ENCODE results near the gene BLACAT1.

The BLACAT1 gene

DNA sequence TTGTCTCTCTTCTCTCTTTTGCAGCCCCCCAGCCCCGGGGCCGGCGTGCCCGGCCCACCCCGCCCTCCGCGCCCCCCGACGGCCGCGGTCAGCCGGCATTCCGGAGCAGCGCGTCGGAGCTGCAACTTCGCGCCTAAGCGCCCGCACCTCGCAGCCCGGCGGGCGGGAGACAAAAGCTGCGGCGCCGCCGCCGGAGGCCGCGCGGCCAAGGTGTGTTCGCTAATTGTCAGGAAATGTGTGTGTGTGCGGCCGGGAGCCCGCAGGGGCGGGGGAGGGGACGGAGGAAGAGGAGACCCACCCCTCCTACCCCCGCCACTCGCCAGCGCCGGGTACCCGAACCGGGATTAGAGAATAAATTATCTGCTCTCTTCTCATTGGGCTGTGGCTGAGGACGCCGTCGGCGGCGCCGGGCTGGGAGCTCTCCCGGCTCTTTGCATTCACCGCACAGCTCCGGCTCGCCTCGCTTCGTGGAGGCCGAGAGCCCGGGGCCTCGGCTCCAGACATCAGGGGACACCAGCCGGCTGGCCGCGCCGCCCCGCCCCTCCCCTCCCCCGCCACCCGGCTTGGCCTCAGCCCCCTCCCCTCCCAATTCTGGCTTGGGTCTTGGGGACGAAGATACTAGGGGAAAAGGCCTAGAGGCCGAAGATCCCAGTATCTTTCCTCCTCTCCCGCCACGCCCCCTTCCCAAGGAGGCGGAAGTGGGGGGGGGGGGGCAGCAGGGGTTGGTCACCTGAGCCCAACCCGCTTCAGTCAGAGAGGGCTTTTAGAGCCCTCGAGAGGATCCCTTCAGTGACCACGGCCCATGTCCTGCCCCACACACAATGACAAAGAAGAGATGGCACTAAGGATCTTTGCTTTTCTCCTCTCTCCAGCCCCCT lies 1.3 kb upstream of the BLACAT1 start:
- peak; percentile 75 for DNase-seq (ENCODE audit: low spot score)

DNA sequence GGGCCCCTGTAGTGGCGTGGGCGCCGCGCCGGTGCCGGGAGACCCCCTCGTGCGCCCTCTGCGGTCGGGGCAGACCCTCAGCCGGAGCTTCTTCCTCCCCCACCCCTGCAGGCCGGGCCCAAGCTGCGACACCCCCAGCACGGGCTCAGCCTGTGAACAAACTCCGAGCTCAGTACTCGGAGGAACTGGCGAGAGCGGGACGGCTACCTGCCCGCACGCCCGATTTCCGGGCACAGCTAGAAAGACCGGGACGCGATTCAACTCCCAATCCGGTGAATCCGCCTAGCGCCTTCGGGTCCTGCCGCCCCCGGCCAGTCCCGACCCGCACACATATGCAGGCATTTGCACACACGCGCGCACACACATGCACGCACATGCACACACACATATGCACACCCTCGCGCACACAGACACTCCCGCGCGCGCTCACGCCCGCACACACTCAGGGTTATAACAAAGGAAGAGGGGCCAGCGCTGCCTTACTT lies 580 bp upstream of the BLACAT1 start:
- DNase-seq (ENCODE audit: low spot score): no peak

- DNase-seq (ENCODE audit: low spot score): no peak
These were observed 926 bp downstream of the BLACAT1 start for GRCh38 chr1:205454903-205455335.

- no peak for DNase-seq (ENCODE audit: low spot score)
These were observed 2.4 kb downstream of the BLACAT1 start for GRCh38 chr1:205453466-205453865.

DNA sequence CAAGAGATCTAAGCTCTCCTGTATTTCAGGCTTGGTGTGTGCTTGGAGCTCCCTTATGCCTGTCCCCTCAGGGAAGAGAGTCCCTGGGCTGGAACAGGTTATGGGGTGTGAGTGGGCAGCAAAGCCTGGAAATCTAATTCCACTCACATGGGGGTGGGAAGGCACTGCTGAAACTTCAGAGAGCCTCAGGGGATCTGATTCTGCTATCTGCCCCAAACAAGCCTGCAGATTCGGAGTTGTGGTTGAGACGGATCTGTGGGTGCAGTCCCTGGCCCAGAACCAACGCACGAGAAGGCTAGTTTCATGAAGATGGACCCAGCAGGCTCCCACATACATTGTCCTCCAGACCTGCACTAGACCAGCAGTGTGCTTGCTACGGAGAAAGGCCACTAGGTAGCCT lies 2.9 kb downstream of the BLACAT1 start:
- no peak for DNase-seq (ENCODE audit: low spot score)

DNA sequence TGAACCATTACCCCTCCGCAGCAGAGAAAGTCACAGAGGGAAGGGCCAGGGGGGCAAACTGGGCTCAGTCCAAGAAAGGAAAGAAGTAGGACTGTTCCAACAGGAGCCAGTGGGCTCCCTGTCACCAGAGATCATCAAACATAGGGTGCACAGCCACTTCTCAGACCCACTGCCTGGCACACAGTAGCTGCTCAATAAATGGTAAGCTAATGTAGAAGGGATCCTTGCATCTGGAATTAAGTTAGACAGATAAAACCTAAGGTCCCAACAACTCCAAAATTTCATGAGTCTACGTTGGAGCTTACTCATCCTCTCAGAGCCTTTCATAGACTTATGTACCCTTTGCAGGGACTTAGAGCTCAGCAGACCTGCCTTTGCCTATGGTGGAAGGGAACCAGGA lies 3.5 kb downstream of the BLACAT1 start:
- no peak for DNase-seq (ENCODE audit: low spot score)

DNA sequence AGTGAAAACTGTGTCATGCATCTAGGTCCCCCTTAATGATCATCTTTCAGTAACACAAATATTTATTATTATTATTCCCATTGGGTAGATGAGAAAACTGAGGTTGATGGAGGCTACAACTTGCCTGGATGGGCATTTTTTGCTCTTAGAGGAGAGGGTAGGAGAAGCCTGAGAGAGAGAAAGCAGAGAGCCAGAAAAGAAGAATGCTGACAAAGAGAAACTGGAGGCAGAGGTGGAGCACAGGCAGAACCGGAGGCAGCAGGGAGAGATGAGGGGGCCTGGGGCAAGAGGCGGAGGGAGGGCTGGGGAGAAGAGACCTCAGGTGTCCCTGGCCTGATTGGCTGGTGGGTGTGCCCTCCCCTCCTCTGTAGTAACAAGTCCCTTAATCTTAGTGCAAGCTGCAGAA lies 4.1 kb downstream of the BLACAT1 start:
- DNase-seq (ENCODE audit: low spot score): no peak

DNA sequence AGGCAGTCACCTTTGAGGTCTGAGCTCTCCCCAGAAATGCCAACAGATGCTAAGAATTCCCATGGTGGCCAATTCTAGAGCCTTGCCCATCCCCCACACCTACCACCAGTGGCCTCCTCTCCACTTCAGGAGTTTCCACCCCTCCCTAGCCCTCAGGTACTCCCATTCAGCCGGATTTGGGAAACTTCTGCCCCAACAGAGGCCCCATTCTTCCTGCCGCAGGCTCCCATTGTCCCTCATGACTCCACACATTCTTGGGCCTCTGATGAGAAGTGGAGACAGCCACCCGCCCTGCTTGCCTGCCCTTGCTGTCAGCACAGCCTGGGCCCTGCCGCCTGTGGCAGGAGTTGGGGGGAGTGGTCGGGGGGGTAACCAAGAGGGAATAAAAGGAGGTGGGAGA lies 4.6 kb downstream of the BLACAT1 start:
- DNase-seq (ENCODE audit: low spot score): no peak

- no peak for DNase-seq (ENCODE audit: low spot score)
These were observed 5.4 kb downstream of the BLACAT1 start for GRCh38 chr1:205450448-205450847.

- peak; percentile 66 for DNase-seq (ENCODE audit: low spot score)
These were observed 5.9 kb downstream of the BLACAT1 start for GRCh38 chr1:205449750-205450443.

GRCh38 chr1:205449254-205449749 lies 6.5 kb downstream of the BLACAT1 start:
- no peak for DNase-seq (ENCODE audit: low spot score)

- DNase-seq (ENCODE audit: low spot score): peak; percentile 58
These were observed 7.1 kb downstream of the BLACAT1 start for GRCh38 chr1:205448540-205449253.

DNA sequence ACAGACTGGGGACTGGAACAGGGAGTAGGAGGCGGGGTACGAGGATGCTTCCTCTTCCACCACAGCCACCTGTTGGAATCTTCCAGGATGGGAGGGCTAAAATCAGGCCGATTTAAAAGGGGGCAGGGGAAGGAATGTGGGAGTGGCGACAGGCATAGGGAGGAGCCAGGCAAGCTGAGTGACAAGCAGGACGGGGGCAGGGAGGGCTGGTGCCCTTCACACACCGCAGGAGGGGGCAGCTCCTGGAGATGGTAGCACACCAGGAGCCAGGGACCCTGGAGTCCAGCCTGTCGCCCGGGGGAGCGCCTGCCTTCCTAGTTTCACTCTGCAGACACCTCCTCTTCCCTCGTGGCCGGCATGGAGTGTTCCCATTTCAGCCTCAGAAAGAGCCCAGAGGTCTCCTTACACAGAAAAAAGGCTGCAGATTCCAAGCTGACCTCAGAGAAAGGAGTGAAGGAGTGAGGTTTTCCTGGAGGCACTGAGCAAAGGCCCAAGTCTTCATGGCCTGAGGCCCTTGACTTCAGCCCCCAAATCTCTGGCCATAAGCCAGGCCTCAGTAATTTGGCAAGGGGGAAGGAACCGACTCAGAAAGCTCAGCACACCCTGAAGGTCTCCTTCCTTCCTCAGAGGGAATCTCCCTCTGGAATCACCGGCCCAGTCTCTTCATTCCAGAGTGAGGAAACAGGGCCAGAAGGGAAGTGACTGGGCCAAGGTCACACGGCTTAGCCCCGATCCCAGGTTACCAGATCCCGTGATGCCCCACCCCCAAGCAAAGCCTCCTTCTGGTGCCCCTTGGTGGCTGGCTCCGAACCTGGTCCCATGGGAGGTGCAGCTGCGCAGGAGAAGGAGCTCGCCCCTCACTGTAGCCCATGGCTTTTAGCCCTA lies 8.1 kb downstream of the BLACAT1 start:
- DNase-seq (ENCODE audit: low spot score): no peak

DNA sequence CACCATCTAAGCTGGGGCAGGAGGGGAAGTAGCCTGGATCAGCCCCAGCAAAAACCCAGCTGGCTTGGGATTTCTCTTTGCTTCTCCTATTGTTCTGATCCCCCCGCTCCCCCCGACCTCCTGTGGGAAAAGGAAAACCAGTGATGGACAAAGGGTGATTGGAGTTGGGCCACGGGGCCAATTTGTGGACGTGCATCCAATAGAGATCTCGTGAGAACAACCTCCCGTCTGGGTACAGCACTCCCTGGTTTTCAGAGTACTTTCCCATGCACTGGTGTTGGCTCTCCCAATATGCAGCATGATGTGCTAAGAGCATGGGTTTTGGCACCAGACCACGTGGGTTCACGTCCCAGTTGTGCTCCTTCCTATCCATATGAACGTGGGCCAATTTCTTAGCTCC lies 9.0 kb downstream of the BLACAT1 start:
- DNase-seq (ENCODE audit: low spot score): no peak

DNA sequence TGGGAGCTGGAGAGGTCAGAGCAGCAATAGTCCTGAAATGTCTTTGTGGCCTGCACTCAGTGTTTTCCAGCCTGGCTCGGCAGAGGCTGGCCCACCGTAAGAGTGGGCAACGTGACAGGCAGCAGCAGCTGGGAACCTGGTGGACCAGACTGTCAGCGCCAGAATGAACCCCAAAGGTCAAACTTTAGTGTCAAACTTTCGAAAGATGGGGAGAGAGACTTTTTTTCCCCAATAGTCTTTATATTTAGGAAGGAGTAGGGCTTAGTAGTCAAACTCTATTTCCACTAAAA lies 10.3 kb downstream of the BLACAT1 start:
- no peak for DNase-seq (ENCODE audit: low spot score)

DNA sequence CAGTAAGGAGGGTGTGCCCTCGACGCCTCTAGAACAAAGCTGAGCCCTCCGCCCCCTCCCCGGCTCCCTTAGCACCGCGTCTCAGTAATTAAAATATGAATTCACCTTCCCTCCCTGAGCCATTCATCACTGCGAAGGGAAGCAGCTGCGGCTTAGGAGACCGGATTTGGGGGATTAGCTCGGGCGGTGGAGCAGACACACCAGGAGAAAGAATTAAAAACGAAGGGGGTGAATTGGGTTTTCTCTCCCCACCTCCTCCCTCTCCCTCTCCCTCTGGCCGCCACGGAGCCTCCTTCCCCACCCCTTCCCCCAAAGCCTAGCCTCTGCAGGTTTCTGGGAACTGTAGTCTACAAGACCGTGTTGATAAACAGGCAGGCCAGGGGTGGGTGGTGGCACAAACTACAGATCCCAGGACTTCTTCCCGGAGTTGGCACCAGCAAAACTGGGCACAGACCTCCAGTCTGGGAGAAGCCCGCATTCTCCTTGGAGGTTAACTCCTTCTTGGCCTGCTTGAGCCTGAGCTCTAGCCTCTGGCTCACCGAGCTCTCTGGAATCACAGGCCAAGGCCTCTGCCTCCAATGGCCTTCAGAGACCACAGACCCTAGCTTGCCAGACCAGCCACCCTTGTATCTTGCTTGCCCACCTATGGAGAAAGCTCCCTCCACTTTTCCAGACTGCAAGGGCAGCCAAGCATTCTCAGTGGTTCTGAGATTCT lies 10.8 kb downstream of the BLACAT1 start:
- DNase-seq (ENCODE audit: low spot score): peak; percentile 78

DNA sequence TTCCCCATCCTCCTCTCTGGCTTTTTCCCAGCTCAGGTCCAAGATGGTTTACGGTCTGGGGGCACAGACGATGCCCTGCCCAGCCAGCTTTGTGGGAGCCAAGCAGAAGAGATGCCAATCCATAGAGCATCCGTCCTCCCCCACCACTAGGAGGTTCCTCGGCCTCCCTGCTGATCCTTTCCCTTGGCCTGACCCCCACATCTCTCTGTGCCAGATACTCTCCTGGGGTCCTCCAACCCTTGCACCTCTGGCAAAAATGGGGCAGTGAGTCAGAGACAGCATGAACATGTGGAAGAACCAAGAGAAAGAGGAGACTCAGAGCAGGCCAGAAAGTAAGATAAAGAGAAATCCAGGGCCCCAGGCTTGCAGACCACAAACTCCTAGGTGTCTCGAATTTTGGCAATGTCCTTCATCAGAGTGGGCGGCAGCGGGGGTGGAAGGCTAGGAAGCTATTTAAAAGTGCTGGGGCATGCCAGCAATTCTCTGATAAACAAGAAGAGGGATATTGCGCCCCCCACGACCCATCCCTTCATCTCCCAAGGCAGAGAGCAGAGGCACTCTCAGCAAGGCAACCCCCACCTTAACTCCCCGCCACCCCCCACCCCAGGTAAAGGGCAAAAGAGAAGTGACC lies 11.4 kb downstream of the BLACAT1 start:
- DNase-seq (ENCODE audit: low spot score): no peak

GRCh38 chr1:205443585-205444299 lies 12.1 kb downstream of the BLACAT1 start:
- DNase-seq (ENCODE audit: low spot score): no peak

DNA sequence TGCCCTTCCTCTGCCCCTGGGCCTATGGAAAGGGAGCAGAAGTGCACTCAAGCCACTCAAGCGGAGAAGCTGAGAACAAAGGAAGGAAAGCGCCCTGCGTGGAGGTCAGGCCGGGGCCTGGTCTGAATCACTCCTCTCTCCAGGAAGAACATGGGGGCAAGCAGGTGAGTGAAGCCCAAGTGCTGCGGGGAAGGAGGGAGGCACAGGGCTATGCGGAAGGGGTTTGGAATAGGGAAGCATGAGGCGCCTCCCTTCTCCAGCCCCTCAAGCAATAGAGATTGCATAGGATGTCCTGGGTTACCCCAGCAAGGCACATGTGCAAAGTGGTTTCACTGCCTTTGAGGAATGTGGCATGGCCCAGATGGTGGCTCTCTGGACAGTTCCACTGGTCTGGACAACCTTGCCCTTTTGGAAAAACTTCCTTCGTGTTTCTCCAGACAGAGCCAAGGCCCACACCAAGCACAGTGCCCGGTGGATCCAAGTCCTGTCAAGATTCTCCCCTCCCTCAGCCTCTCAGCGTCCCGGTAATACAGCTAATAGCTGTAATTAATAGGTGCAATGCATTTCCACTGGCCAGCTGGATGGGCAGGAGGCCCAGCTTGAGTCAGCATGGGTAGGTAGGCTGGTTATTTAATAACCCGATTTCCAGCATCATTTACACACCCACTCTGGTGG lies 13.7 kb downstream of the BLACAT1 start:
- no peak for DNase-seq (ENCODE audit: low spot score)

All from iPS-NIHi11 (cell line).